CD4-positive, alpha-beta T cell (primary cell): ENCODE results near the gene DENND2C. TPM values are rescaled to one million over a fixed set of nuclear protein-coding genes. Genes with fewer than 3 reads are reported as not detected.

Source experiments
- ATAC-seq: fragments of 200-7000 bp; cut with Tn5 transposase; one replicate; pipeline ENCODE4 v1.10.0; 2022; ENCODE audit warnings: mild to moderate bottlenecking; ENCODE audit not compliant: poor library complexity
- CTCF ChIA-PET: fragments of 350-600 bp; sonication (Branson Sonifier 250); formaldehyde crosslinking; loops from one replicate; lab custom pipeline; 2021; ENCODE audit warnings: antibody characterized with exemption, inconsistent platforms; lab: Charles Lee
- POLR2A ChIA-PET: fragments of 350-600 bp; sonication (Branson Sonifier 250); formaldehyde crosslinking; loops from one replicate; lab custom pipeline; 2021; ENCODE audit warnings: antibody characterized with exemption, inconsistent platforms; lab: Charles Lee
- DNase-seq, 14 experiments: peaks; one replicate each; pipeline ENCODE4 v3.0.0-alpha.2; 2013 to 2020; ENCODE audit warnings: mixed read lengths in 2 of 14
- H3K27ac ChIP-seq, 2 donors: one replicate each; pipeline versions ENCODE4 v1.5.1 to v1.7.0; 2013; ENCODE audit warnings: low read length in 2 of 2, low read depth in 1 of 2, mild to moderate bottlenecking in 1 of 2
- H3K27me3 ChIP-seq, 2 experiments: 1 replicate in 1 of 2; 2 replicates in 1 of 2; pipeline versions ENCODE4 v1.6.1 to v1.7.0; 2013; ENCODE audit warnings: low read length in 2 of 2, control low read depth in 1 of 2, mild to moderate bottlenecking in 1 of 2, moderate library complexity in 1 of 2; ENCODE audit not compliant: insufficient read depth in 2 of 2, control insufficient read depth in 1 of 2
- H3K36me3 ChIP-seq: one replicate; pipeline ENCODE4 v1.6.1; 2013; ENCODE audit warnings: low read length, control low read depth; ENCODE audit not compliant: insufficient read depth
- H3K4me1 ChIP-seq: one replicate; pipeline ENCODE4 v1.6.1; 2013; ENCODE audit warnings: low read length, control low read depth; ENCODE audit not compliant: insufficient read depth
- H3K4me3 ChIP-seq: one replicate; pipeline ENCODE4 v1.5.1; 2013; ENCODE audit warnings: mild to moderate bottlenecking, low read length, moderate library complexity
- H3K9me3 ChIP-seq, 2 experiments: 1 replicate in 1 of 2; 2 replicates in 1 of 2; pipeline versions ENCODE4 v1.6.1 to v1.7.0; 2013; ENCODE audit warnings: low read length in 2 of 2, mild to moderate bottlenecking in 2 of 2, control low read depth in 1 of 2, moderate library complexity in 1 of 2; ENCODE audit not compliant: control insufficient read depth in 1 of 2, insufficient read depth in 1 of 2
- H3K27ac Mint-ChIP-seq: one replicate; pipeline ENCODE4 v1.8.0; 2020; ENCODE audit warnings: mixed read lengths
- H3K27me3 Mint-ChIP-seq: one replicate; pipeline ENCODE4 v1.8.0; 2021; ENCODE audit warnings: mixed read lengths
- H3K36me3 Mint-ChIP-seq: one replicate; pipeline ENCODE4 v1.8.0; 2021; ENCODE audit warnings: low read depth, mixed read lengths
- H3K4me1 Mint-ChIP-seq: one replicate; pipeline ENCODE4 v1.8.0; 2021; ENCODE audit warnings: low read depth, mixed read lengths
- H3K4me3 Mint-ChIP-seq: one replicate; pipeline ENCODE4 v1.8.0; 2020; ENCODE audit warnings: mild to moderate bottlenecking, mixed read lengths
- H3K9me3 Mint-ChIP-seq: one replicate; pipeline ENCODE4 v1.8.0; 2020; ENCODE audit warnings: mixed read lengths
- intact Hi-C, 2 experiments: fragments of 100-400 bp; cut with DNase I in 1 of 2; cut with micrococcal nuclease in 1 of 2; formaldehyde crosslinking; loops; one replicate each; pipeline versions ENCODE4 v1.15.1 to v1.9.0; 2023 to 2025; cut with DNase I, micrococcal nuclease
- total RNA-seq, 174 experiments: library from RNA in 2 of 174; stranded (reverse) in 2 of 174; gene quantifications; one replicate each; pipeline ENCODE4 v1.2.3 and lab custom pipeline; 2021 to 2026
- TF ChIP-seq, protein P1 (sequence below): fragments of 200-600 bp; IDR thresholded peaks from one replicate; pipeline ENCODE4 v1.8.0; 2022; ENCODE audit warnings: antibody characterized with exemption, mild to moderate bottlenecking

The DENND2C gene
- total RNA-seq, 2 experiments from 2014 or later, result 1.6 to 2.0 TPM

DNA sequence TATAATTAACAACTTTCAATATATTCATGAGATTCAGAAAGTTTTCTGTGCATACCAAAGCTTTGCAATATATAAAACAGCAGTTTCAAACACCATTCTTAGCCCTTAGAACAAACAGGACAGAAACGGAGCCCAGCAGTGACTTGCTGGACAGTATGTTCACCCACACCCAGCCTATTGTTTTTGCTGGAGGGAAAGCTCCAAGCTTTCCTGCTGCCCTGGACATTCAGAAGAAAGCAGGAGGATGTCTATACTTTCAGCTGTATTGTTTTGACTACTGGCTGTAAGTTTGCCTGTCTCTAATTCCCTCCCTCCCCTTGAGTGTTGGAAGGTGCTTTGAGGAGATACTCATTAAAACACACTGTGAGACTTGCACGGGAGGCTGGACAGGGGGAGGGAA lies 9.6 kb downstream of the DENND2C start:
- peaks cover 0 to 7% of the 10 kb centered on the region in 2 experiments for H3K27me3 ChIP-seq
- no peaks in the 10 kb centered on the region for H3K36me3 Mint-ChIP-seq
- intact Hi-C loops, result no loop called here
- ATAC-seq (no peak), DNase-seq (no peak)
- POLR2A ChIA-PET, result interaction anchor here (1.4 kb wide), 1 partner anchor 9 kb away, joined by 3 read pairs; the partner anchor contains the start of gene DENND2C
- no peak overlapping the region for H3K27ac ChIP-seq
- H3K4me1 ChIP-seq, result no peaks in the 10 kb centered on the region
- no peaks in the 10 kb centered on the region for H3K36me3 ChIP-seq
- no peaks in the 10 kb centered on the region for H3K9me3 ChIP-seq
- CTCF ChIA-PET, result no interaction called here
- no peaks in the 10 kb centered on the region for H3K9me3 Mint-ChIP-seq
- TF ChIP-seq, protein P1, sequence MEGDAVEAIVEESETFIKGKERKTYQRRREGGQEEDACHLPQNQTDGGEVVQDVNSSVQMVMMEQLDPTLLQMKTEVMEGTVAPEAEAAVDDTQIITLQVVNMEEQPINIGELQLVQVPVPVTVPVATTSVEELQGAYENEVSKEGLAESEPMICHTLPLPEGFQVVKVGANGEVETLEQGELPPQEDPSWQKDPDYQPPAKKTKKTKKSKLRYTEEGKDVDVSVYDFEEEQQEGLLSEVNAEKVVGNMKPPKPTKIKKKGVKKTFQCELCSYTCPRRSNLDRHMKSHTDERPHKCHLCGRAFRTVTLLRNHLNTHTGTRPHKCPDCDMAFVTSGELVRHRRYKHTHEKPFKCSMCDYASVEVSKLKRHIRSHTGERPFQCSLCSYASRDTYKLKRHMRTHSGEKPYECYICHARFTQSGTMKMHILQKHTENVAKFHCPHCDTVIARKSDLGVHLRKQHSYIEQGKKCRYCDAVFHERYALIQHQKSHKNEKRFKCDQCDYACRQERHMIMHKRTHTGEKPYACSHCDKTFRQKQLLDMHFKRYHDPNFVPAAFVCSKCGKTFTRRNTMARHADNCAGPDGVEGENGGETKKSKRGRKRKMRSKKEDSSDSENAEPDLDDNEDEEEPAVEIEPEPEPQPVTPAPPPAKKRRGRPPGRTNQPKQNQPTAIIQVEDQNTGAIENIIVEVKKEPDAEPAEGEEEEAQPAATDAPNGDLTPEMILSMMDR, result no peak
- H3K4me3 ChIP-seq, result no peak overlapping the region
- H3K4me3 Mint-ChIP-seq, result no peak overlapping the region
- H3K27ac Mint-ChIP-seq, result no peak overlapping the region
- peaks cover 17% of the 10 kb centered on the region for H3K27me3 Mint-ChIP-seq
- no peaks in the 10 kb centered on the region for H3K4me1 Mint-ChIP-seq

DNA sequence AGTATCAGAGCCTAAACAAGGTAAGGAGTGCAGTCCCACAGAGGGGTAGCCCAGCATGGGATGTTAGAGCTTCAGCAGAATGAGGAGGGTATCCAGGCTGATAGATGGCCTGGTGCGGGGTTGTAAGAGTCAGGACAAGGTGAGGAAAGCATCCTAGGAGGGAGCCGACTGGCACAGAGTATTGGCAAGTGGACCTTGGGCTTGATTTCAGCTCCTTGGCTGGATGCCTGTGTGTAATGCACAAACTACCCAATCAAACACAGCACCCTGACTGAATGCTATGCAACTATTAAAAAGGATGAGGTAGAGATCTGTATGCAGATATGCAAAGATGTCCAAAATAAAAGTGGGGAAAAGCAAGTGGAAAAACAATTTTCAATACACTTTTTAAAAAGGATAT lies 18.0 kb downstream of the DENND2C start:
- intact Hi-C loops, result no loop called here
- H3K27me3 Mint-ChIP-seq, result peaks cover 8% of the 10 kb centered on the region

DNA sequence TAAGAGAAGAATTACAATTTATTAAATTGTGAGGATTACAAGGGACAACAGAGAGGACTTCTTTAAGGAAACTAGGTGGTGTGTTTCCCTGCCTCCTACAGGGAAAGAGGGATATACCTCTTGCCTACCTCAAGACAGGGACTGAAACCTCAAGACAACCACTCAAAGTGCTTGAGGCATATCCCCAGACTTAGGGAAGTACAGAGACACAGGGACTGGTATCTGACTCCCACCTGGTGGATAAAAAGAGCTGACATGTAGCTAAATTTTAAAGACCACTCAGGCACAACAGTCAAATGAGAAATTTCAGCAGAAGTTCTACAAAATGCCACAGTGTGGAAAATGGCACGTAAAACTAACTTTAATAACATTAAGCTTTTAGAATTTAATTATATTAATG lies 21.3 kb downstream of the DENND2C start:
- no peaks in the 10 kb centered on the region for H3K9me3 ChIP-seq
- H3K36me3 Mint-ChIP-seq, result no peaks in the 10 kb centered on the region
- ATAC-seq, result no peak

More for the DNA sequence above, 18.0 kb downstream of the DENND2C start:
- Histone ChIP-seq H3K27me3 (no peaks in the 10 kb centered on the region), H3K4me3 (no peak overlapping the region), H3K9me3 (no peaks in the 10 kb centered on the region), H3K4me1 (no peaks in the 10 kb centered on the region), H3K27ac (no peak overlapping the region), H3K36me3 (no peaks in the 10 kb centered on the region)
- ATAC-seq, result no peak
- Mint-ChIP-seq H3K27ac (no peak overlapping the region), H3K4me3 (no peak overlapping the region), H3K9me3 (no peaks in the 10 kb centered on the region), H3K4me1 (no peaks in the 10 kb centered on the region), H3K36me3 (no peaks in the 10 kb centered on the region)
- ChIA-PET CTCF (no interaction called here), POLR2A (no interaction called here)
- DNase-seq, result no peak
- TF ChIP-seq, protein P1, result no peak

More for the DNA sequence above, 21.3 kb downstream of the DENND2C start:
- no peak overlapping the region for H3K4me3 ChIP-seq
- Mint-ChIP-seq H3K9me3 (no peaks in the 10 kb centered on the region), H3K4me3 (no peak overlapping the region), H3K27me3 (no peaks in the 10 kb centered on the region), H3K27ac (no peak overlapping the region), H3K4me1 (no peaks in the 10 kb centered on the region)
- no peaks in the 10 kb centered on the region for H3K27me3 ChIP-seq
- CTCF ChIA-PET, result no interaction called here
- POLR2A ChIA-PET, result no interaction called here
- TF ChIP-seq, protein P1, result no peak
- DNase-seq, result no peak
- intact Hi-C loops, result no loop called here
- no peak overlapping the region for H3K27ac ChIP-seq
- no peaks in the 10 kb centered on the region for H3K4me1 ChIP-seq
- H3K36me3 ChIP-seq, result no peaks in the 10 kb centered on the region
